MV-4-11 (cell line): ENCODE measurements around the gene CHEK2.
"Not testable (repeated sequence)": the region's sequence is repeated elsewhere in the genome, so short reads cannot be mapped to it uniquely, and the experiment has no call there.

Source experiments
- DNase-seq: peaks from one replicate; lab custom pipeline; 2025; lab: John Stamatoyannopoulos, UW

The CHEK2 gene

GRCh38 chr22:28741200-28741784, 328 bp downstream of the CHEK2 start:
- no peak for DNase-seq

- DNase-seq, result not testable (repeated sequence)
Measured at GRCh38 chr22:28738876-28739275, 2.7 kb downstream of the CHEK2 start.

DNA sequence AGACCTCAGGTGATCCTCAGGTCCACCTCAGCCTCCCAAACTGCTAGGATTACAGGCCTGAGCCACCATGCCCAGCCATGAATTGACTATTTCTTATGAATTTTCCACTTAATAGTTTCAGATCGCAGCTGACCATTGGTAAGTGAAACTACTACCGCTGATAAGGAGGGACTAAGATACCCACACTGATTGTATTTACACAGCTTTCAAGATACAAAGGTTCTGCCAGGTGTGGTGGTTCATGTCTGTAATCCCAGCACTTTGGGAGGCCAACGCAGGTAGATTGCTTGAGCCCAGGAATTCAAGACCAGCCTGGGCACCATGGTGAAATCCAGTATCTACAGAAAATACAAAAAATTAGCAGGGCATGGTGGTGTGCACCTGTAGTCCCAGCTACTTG, 3.9 kb downstream of the CHEK2 start:
- no peak for DNase-seq

DNA sequence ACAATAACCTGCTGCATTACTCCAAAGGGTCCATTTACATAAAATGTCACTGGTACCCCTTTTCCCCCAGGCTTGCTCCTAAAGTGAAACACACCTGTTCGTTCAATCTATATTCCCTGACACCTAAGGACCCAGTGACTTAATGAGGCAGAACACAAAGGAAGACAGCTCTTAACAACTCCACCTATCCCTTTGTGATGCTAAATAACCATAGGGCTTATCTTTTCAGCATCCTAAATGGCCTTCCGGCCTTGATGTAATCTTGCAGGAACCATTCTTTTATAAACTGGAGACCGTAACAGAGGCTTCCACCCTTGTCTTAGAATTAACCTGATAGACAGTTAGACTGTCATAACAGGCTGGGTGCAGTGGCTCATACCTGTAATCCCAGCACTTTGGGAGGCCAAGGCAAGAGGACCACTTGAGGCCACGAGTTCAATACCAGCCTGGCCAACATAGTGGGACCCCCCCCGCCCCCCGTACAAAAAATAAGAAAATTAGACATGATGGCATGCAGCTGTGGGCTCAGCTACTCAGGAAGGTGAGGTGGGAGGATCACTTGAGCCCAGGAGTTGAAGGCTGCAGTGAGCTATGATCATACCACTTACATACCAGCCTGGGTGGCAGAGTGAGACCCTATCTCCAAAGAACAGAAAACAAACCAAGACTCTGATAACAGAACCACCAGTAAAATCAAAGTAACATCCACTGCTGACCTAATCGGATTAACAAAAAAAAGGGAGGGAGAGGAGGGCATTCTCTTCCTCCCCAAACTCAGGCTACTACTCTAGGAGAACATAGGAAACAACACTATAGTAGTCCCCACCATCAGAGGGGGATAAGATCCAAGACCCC, 5.1 kb downstream of the CHEK2 start:
- DNase-seq, result no peak

DNA sequence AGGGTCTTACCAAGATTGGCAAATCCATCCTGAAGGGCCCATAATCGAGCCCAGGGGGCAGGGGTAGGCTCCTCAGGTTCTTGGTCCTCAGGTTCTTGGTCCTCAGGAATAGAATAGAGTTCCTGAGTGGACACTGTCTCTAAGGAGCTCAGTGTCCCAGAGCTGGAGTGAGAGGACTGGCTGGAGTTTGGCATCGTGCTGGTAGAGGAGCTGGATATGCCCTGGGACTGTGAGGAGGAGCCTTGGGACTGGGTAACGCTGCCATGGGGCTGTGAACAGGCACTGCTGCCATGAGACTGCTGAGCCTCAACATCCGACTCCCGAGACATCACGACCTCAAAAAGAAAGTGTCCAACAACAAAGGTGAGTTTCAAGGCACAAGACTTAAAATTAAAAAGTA, 7.2 kb downstream of the CHEK2 start:
- no peak for DNase-seq

GRCh38 chr22:28730179-28730578, 11.4 kb downstream of the CHEK2 start:
- DNase-seq, result no peak

DNA sequence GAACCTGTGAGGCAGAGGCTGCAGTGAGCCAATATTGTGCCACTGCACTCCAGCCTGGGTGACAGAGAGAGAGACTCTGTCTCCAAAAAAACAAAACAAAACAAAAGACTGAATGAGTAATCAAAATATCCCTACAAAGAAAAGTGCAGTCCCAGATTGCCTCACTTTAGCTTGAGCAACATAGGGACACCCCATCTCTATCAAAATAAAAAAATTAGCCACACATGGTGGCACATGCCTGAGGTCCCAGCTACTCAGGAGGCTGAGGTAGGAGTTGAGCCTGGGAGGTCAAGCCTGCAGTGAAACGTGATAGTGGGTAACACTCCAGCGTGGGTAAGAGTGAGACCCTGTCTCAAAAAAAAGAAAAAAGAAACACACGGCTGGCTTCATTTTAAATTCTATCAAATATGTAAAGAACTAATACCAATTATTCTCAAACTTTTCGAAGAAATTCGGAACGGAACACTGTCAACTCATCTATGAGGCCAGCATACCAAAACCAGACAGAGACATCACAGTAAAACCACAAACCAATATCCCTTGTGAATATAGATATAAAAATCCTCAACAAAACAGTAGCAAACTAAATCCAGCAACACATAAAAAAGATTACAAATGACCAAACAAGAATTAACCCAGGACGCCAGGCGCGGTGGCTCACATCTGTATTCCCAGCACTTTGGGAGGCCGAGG, 12.9 kb downstream of the CHEK2 start:
- DNase-seq, result no peak

GRCh38 chr22:28728002-28728401, 13.6 kb downstream of the CHEK2 start:
- DNase-seq, result no peak

DNA sequence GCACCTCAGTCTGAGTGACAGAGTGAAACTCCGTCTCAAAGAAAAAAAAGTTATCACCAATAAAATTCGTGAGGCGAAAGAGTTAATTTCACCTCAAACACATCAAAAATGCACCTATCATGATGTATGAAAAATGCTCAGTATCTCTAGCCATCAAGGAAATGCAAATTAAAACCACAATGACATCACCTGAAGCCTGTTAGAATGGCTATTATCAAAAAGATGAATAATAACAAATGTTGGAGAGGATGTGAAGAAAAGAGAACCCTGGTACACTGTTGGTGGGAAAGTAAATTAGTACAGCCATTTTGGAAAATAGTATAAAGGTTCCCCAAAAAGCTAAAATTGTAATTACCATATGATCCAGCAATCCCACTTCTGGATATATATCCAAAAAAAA, 23.6 kb downstream of the CHEK2 start:
- DNase-seq, result no peak

- DNase-seq, result no peak
Measured at GRCh38 chr22:28716686-28717085, 24.9 kb downstream of the CHEK2 start.

- DNase-seq, result no peak
Measured at GRCh38 chr22:28715611-28716010, 26.0 kb downstream of the CHEK2 start.

GRCh38 chr22:28714043-28714628, 27.5 kb downstream of the CHEK2 start:
- DNase-seq, result no peak

DNA sequence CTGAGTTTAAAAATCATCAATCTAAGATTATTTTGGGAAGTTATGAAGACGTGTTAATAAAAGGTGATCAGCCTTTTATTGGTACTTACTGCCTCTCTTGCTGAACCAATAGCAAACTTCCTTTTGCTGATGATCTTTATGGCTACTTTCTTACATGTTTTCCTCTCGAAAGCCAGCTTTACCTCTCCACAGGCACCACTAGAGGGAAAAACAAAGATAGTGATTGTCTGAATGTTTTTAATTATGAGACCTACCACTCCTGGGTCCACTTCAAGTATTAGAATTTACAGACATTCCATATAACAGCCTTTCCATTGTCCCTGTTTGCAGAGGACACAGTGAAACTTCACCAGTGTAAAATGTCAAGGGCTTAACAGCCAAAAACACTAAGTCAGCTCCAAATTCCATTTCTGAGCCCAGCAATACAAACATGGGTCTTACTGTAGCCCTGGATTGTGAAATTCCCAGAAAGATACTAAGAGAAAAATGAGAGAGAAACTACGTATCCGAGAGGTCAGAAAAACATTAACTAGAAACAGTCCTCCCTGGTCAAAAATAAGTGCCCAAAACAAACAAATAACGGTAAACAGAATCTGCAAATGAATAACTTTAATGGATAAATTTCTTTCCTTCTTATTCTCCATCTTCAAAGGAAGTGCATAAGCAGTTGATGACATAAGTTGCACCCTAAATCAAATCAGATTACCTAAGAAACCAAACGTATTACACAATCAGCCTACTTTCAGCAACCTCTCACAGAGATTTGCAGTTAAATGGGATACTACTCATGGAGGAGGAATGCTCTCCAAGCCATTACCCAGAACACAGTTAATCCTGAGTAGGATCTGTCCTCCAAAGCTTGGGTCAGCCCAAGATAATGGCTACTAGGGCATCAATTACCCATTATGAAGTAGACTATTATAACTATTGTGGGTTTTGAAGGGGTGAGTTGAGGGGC, 29.5 kb downstream of the CHEK2 start:
- peak; percentile 51 for DNase-seq

- DNase-seq, result no peak
Measured at GRCh38 chr22:28711341-28711740, 30.3 kb downstream of the CHEK2 start.

DNA sequence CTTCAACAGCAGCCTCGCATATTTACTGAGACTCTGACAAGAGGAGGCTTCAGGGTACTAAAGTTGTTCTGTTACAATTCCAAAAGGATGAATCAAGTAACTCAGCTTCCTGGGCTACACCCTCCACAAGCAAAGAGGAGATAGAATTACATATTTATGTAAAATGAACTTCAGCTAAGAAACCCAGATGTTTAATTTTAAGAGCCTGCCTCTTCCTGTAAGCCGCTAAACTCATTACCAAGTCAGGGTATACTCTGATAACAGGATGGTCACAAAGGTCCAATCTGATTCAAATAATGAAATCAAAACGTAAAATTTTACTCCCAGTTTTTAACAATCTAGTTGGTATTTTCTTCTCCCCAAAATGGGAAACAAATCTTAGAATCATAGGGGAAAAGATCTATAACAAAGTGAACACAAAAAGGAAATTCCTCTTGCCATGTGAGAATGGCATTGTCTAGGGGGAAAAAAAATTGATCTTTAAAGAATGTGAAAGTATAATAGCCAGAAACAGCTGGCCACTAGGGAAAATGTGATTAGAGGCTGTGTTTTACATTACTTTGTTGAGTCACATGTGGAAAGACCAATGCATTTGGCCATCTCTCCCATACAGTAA, 30.9 kb downstream of the CHEK2 start:
- no peak for DNase-seq

GRCh38 chr22:28710107-28710506, 31.5 kb downstream of the CHEK2 start:
- DNase-seq, result no peak

DNA sequence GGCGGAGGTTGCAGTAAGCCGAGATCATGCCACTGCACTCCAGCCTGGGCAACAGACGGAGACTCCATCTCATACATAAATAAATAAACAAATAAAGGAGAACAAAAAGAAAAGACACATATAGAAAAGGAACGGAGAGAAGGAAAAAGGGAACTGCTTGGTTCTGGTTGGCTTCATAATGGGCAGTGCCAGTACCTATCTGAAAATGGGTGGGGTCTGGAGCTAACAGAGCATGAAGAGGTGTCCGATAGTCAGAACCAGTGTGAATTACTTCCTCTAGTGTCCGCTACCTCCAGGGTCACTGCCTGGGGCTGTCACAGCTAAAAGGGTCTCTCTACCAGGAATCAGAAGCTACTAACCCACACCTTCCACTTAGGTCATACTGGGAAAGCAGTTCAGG, 34.8 kb downstream of the CHEK2 start:
- no peak for DNase-seq

DNA sequence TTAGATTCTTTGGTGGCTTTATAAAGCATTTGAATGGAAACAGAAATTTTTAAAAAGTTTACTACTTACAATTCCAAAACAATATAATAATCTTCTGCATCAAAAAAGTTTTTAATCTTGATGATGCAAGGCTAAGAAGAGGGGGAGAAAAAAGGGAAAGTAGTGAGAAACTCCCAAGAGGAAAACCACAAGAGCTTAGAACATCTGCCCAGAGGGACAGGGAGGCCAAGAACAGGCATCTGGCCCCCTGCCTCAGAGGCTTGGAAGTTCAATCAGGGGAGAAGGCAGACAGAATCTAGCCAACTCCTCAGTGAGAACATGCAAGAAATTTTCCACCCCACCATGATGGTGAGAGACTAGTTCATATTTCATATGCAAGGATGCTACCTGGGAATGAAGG, 38.2 kb downstream of the CHEK2 start:
- DNase-seq, result no peak

DNA sequence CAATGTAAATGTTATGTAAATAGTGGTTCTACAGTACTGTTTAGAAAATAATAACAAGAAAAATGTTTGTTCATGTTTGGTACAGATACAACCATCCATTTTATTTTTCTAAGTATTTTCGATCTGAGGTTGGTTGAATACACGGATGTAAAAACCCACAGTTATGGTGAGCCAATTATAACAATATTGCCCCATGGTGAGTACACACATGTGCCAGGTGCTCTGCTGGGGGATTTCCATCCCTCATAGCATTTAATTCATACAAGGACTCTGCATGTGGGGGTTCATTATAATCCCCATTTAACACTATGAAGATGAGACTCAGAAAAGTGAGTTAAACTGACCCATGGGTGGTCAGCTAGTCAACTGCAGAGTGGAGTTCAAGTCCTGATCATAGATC, 38.7 kb downstream of the CHEK2 start:
- no peak for DNase-seq

DNA sequence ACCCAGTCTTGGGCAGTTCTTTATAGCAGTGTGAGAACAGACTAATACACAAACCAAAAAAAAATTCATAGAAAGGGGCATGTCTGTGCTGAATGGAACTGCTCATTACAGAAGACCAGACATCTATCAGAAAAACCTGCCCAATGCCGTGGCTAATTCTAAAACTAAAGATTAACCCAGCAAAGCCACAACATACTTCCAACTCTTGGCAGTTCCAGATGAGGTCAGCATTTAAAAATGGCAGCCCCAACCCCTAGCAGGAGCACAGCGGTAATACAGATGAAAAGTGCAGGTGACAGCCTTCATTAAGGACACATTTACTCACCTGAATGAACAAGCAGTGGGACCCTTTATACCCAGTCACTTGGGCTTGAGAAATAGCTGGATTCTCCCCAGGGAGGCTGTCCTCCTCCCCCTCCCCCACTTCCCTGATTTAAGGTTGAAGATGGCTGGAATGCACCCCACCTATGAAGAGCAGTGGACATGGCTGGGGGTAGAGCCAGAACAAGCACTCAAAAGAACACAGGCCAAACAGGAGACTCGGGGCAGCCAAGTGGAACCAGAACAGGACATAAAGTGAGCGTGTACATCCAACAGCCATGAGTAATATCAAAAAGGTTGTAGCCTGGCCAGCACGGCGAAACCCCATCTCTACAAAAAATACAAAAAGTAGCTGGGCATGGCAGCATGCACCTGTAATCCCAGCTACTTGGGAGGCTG, 48.4 kb downstream of the CHEK2 start:
- DNase-seq, result not testable (repeated sequence)
